Endothelial cell of umbilical vein (primary cell): ENCODE measurements around the gene AXIN2. TPM values are rescaled to one million over a fixed set of nuclear protein-coding genes. Genes with fewer than 3 reads are reported as not detected.

Experiments
- BruUV-seq: library from RNA; stranded (reverse); fragments of 400-500 nt; replicated peaks from 2 replicates; lab custom pipeline; 2021; lab: Mats Ljungman, UMichigan
- CTCF ChIA-PET: fragments of 300-600, 350-600 bp; sonication (Branson Sonifier 250); formaldehyde crosslinking; loops from one replicate; lab custom pipeline; 2021; ENCODE audit warnings: antibody characterized with exemption, inconsistent platforms; lab: Charles Lee
- POLR2A ChIA-PET: fragments of 300-600, 350-600 bp; sonication (Branson Sonifier 250); formaldehyde crosslinking; loops from one replicate; lab custom pipeline; 2021; ENCODE audit warnings: antibody characterized with exemption, inconsistent platforms; lab: Charles Lee
- DNase-seq: peaks from one replicate; pipeline ENCODE4 v3.0.0-alpha.2; 2011; ENCODE audit warnings: low read depth, low spot score
- FAIRE-seq: peaks from 2 replicates; lab custom pipeline; 2011; peaks lifted over from hg19 to GRCh38; lab: Jason Lieb, UNC
- H2AFZ ChIP-seq: 2 replicates; pipeline ENCODE4 v1.6.0; 2012; ENCODE audit warnings: low read depth, low read length, control low read depth, inconsistent platforms
- H3K27ac ChIP-seq: 2 replicates; pipeline ENCODE4 v1.5.1; 2011; ENCODE audit warnings: low read depth, mild to moderate bottlenecking, control low read depth, low read length, moderate library complexity; ENCODE audit not compliant: insufficient read depth
- H3K27me3 ChIP-seq, 2 experiments: 2 replicates each; pipeline versions ENCODE4 v1.6.0 to v1.6.1; 2011; ENCODE audit warnings: low read length in 2 of 2, mixed read lengths in 1 of 2; ENCODE audit not compliant: control insufficient read depth in 2 of 2, insufficient read depth in 2 of 2
- H3K36me3 ChIP-seq, 2 experiments: 2 replicates in 1 of 2; 3 replicates in 1 of 2; pipeline ENCODE4 v1.5.1; 2011; ENCODE audit warnings: low read length in 2 of 2, mild to moderate bottlenecking in 1 of 2, moderate library complexity in 1 of 2; ENCODE audit not compliant: control insufficient read depth in 2 of 2, insufficient read depth in 2 of 2; ENCODE audit errors: extremely low read depth in 1 of 2
- H3K4me1 ChIP-seq: 3 replicates; pipeline ENCODE4 v1.5.1; 2011; ENCODE audit warnings: mild to moderate bottlenecking, low read length; ENCODE audit not compliant: control insufficient read depth, insufficient read depth; ENCODE audit errors: extremely low read depth
- H3K4me2 ChIP-seq: 2 replicates; pipeline ENCODE4 v1.6.1; 2011; ENCODE audit warnings: low read length, control low read depth, mixed read lengths; ENCODE audit not compliant: insufficient read depth
- H3K4me3 ChIP-seq, 3 experiments: fragments of 200-600 bp in 1 of 3; sonication (generic), shearing (Covaris generic) in 1 of 3; replicated peaks in 1 of 3; 2 replicates each; pipeline ENCODE4 v1.5.1; 2011 to 2016; ENCODE audit warnings: control low read depth in 3 of 3, low read length in 3 of 3, mild to moderate bottlenecking in 2 of 3, inconsistent platforms in 1 of 3, low read depth in 1 of 3, moderate library complexity in 1 of 3; ENCODE audit not compliant: insufficient read depth in 1 of 3
- H3K79me2 ChIP-seq: 2 replicates; pipeline ENCODE4 v1.6.0; 2012; ENCODE audit warnings: low read length, inconsistent platforms; ENCODE audit not compliant: control insufficient read depth, insufficient read depth
- H3K9ac ChIP-seq: replicated peaks from 2 replicates; pipeline ENCODE3; 2011; ENCODE audit warnings: low read length, control low read depth; ENCODE audit not compliant: insufficient read depth; ENCODE audit errors: extremely low read depth
- H3K9me1 ChIP-seq: replicated peaks from 3 replicates; pipeline ENCODE4 v1.6.0; 2011; ENCODE audit warnings: mild to moderate bottlenecking, low read length; ENCODE audit not compliant: control insufficient read depth, insufficient read depth; ENCODE audit errors: extremely low read depth
- H3K9me3 ChIP-seq: replicated peaks from 2 replicates; pipeline ENCODE4 v1.5.1; 2012; ENCODE audit warnings: low read length, inconsistent platforms; ENCODE audit not compliant: control insufficient read depth, insufficient read depth
- H4K20me1 ChIP-seq: replicated peaks from 2 replicates; pipeline ENCODE3; 2011; ENCODE audit warnings: mild to moderate bottlenecking, low read length; ENCODE audit not compliant: control insufficient read depth, insufficient read depth; ENCODE audit errors: extremely low read depth
- EZH2 ChIP-seq: IDR thresholded peaks from 2 replicates; pipeline ENCODE4 v1.6.1; 2012; ENCODE audit warnings: borderline replicate concordance, low read depth, mild to moderate bottlenecking, moderate library complexity, low read length, inconsistent platforms; ENCODE audit not compliant: severe bottlenecking
- FOS ChIP-seq: IDR thresholded peaks from 2 replicates; pipeline ENCODE4 v1.6.1; 2011; ENCODE audit warnings: mild to moderate bottlenecking, low read length, moderate library complexity, borderline replicate concordance; ENCODE audit not compliant: insufficient read depth
- GATA2 ChIP-seq: IDR thresholded peaks from 2 replicates; pipeline ENCODE4 v1.7.0; 2011; ENCODE audit warnings: low read depth, mild to moderate bottlenecking, moderate library complexity, mixed read lengths, low read length; ENCODE audit not compliant: insufficient read length, insufficient read depth
- JUN ChIP-seq: IDR thresholded peaks from 2 replicates; pipeline ENCODE4 v1.6.1; 2011; ENCODE audit warnings: borderline replicate concordance, low read depth; ENCODE audit not compliant: insufficient read length, insufficient read depth
- MYC ChIP-seq: IDR thresholded peaks from one replicate; pipeline ENCODE4 v1.6.1; 2011; ENCODE audit warnings: mild to moderate bottlenecking, low read depth, low read length
- POLR2A ChIP-seq: IDR thresholded peaks from 2 replicates; pipeline ENCODE4 v1.6.1; 2012; ENCODE audit warnings: low read depth, mild to moderate bottlenecking, control low read depth, low read length
- POLR2AphosphoS5 ChIP-seq: IDR thresholded peaks from 2 replicates; pipeline ENCODE4 v1.6.1; 2012; ENCODE audit warnings: low read depth, mild to moderate bottlenecking, control low read depth, low read length, moderate library complexity; ENCODE audit not compliant: insufficient read depth
- dilution Hi-C: fragments of 300-500 bp; cut with MboI; formaldehyde crosslinking; loops from one replicate; pipeline ENCODE4 v1.15.0; 2019; ENCODE audit warnings: low sequenced_read_pairs; ENCODE audit not compliant: extremely low pct_ligation_motif_present
- intact Hi-C: fragments of 100-400 bp; cut with micrococcal nuclease; formaldehyde crosslinking; loops from one replicate; pipeline ENCODE4 v1.10.0; 2022
- polyA plus RNA-seq, 4 experiments: library from polyadenylated mRNA; depleted of rRNA in 3 of 4; stranded (reverse) in 3 of 4; unstranded in 1 of 4; fragments of >200 nt; gene quantifications; 2 replicates each; pipeline versions ENCODE4 v1.2.1 to v1.2.3, GENCODE V29; 2011 to 2012; ENCODE audit warnings: missing spikeins in 1 of 4
- total RNA-seq: library from RNA; stranded (reverse); gene quantifications from 2 replicates; pipeline ENCODE4 v1.2.3, GENCODE V29; 2021
- TF ChIP-seq, protein P1 (sequence below): IDR thresholded peaks from 2 replicates; pipeline ENCODE4 v1.6.1; 2011; ENCODE audit not compliant: insufficient read depth, insufficient read length
- TF ChIP-seq, protein P2 (sequence below), 2 donors: IDR thresholded peaks; 1 replicate in 1 of 2; 2 replicates in 1 of 2; pipeline ENCODE4 v1.5.1; 2011; ENCODE audit warnings: low read length in 2 of 2, mild to moderate bottlenecking in 2 of 2, moderate library complexity in 2 of 2, control low read depth in 1 of 2, inconsistent platforms in 1 of 2, low read depth in 1 of 2; ENCODE audit not compliant: insufficient read depth in 1 of 2; ENCODE audit errors: extremely low read depth in 1 of 2

Gene AXIN2
- total and polyA plus RNA-seq, 2 donors (not counting 3 experiments of a cell fraction or from before 2014, with no cell fraction given): 1.3 to 3.0 TPM

DNA sequence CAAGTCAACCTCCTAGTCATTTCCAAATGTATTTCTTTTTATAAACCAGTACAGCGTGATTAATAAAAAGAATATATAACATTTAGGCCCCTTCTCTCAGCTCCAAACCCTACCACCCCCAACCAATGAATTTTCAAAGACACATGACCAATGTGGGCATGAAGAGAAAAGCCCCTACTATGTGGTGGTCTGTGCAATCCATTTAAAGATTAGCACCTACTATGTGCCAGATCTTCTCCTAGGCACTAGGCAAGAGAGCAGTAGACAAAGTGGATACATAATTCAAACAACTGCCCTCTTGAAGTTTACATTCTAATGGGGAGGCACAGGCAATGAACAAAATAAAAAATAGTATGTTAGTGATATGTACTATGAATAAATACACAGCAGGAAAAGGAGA is 19.4 kb downstream of the AXIN2 start:
- DNase-seq: no peak
- FAIRE-seq: no peak
- Histone ChIP-seq H3K79me2 (no peaks in the 10 kb centered on the region), H2AFZ (no peak overlapping the region), H3K36me3 (no peaks in the 10 kb centered on the region), H3K4me2 (no peak overlapping the region), H3K27ac (no peak overlapping the region), H4K20me1 (no peaks in the 10 kb centered on the region), H3K4me3 (no peak overlapping the region), H3K9ac (no peak overlapping the region), H3K4me1 (peaks cover 4% of the 10 kb centered on the region), H3K27me3 (no peaks in the 10 kb centered on the region), H3K9me1 (no peaks in the 10 kb centered on the region), H3K9me3 (no peaks in the 10 kb centered on the region)
- dilution Hi-C loops (no loop called here), intact Hi-C loops (no loop called here)
- CTCF ChIA-PET: no interaction called here
- POLR2A ChIA-PET: no interaction called here
- TF ChIP-seq EZH2 (no peak), POLR2AphosphoS5 (no peak), POLR2A (no peak)
- TF ChIP-seq, protein P1, sequence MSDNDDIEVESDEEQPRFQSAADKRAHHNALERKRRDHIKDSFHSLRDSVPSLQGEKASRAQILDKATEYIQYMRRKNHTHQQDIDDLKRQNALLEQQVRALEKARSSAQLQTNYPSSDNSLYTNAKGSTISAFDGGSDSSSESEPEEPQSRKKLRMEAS: no peak
- no TSS peak for BruUV-seq

DNA sequence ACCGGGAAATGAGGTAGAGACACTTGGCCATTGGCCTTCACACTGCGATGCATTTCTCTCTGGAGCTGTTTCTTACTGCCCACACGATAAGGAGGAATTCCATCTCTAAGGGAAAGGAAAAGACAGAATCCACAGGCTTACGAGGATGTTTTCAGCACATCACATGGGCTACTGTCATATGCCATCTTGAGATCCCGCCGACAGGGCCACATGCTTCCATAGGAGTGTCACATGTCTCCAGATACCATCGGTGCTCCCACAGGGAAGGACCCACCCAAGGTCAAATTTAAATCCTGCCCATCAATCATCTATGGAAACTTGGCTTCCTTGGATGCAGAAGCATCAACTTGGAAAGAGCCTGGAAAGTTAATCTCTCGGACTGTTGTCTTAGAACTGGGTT is 20.0 kb downstream of the AXIN2 start:
- Histone ChIP-seq H3K79me2 (no peaks in the 10 kb centered on the region), H3K27me3 (no peaks in the 10 kb centered on the region), H3K36me3 (no peaks in the 10 kb centered on the region), H3K9ac (no peak overlapping the region), H3K9me1 (no peaks in the 10 kb centered on the region), H2AFZ (no peak overlapping the region), H4K20me1 (no peaks in the 10 kb centered on the region), H3K27ac (no peak overlapping the region), H3K9me3 (no peaks in the 10 kb centered on the region), H3K4me3 (no peak overlapping the region), H3K4me1 (peaks cover 4% of the 10 kb centered on the region), H3K4me2 (no peak overlapping the region)
- TF ChIP-seq GATA2: no peak
- TF ChIP-seq EZH2: no peak
- no peak for TF ChIP-seq POLR2A
- no peak for TF ChIP-seq JUN
- TF ChIP-seq POLR2AphosphoS5: no peak
- no peak for TF ChIP-seq FOS
- no peak for TF ChIP-seq MYC
- TF ChIP-seq, protein P1: no peak
- TF ChIP-seq, protein P2, sequence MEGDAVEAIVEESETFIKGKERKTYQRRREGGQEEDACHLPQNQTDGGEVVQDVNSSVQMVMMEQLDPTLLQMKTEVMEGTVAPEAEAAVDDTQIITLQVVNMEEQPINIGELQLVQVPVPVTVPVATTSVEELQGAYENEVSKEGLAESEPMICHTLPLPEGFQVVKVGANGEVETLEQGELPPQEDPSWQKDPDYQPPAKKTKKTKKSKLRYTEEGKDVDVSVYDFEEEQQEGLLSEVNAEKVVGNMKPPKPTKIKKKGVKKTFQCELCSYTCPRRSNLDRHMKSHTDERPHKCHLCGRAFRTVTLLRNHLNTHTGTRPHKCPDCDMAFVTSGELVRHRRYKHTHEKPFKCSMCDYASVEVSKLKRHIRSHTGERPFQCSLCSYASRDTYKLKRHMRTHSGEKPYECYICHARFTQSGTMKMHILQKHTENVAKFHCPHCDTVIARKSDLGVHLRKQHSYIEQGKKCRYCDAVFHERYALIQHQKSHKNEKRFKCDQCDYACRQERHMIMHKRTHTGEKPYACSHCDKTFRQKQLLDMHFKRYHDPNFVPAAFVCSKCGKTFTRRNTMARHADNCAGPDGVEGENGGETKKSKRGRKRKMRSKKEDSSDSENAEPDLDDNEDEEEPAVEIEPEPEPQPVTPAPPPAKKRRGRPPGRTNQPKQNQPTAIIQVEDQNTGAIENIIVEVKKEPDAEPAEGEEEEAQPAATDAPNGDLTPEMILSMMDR (IDR thresholded peaks at IDR 0.05; ENCODE audit: extremely low read depth in 1 of 2, insufficient read depth in 1 of 2, low read depth in 1 of 2, low read length in 2 of 2): no peak
- no TSS peak for BruUV-seq
- POLR2A ChIA-PET: no interaction called here
- intact Hi-C loops (no loop called here), dilution Hi-C loops (no loop called here)
- no peak for FAIRE-seq
- CTCF ChIA-PET: no interaction called here
- DNase-seq: no peak
